ENCODE results near the gene CNGB1.
"Not testable (repeated sequence)": the region's sequence is repeated elsewhere in the genome, so short reads cannot be mapped to it uniquely, and the experiment has no call there.

The CNGB1 gene

DNA sequence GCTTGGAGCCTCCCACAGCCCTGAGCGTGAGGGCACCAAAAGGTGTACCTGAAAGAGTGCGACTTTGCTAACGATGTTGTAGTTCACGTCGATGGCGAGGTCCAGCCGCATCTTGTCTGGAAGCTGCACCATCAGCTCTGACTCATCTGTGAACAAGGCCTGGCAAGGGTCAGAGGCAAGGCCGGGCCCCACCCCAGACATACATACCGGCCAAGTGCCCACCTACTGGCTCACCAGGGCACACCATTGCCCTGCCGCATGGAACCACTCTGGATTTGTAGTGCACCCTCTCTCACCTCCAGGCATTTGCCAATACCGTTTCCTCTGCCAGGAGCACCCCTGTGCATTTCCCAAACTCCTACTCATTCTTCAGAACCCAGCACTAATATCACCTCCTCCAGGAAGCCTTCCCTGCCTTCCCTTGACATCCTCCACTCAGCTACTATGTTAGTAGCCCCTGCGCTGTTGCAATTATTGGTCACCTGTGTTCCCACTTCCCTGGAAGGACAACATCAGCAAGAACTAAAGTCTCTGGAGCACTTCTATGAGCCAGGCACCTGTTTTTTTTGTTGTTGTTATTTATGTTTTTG lies 69.4 kb downstream of the CNGB1 start:
- DNase-seq = no peak

GRCh38 chr16:57900796-57901479 lies 70.0 kb downstream of the CNGB1 start:
- DNase-seq = no peak

- DNase-seq = peak; percentile 79 to 84 (median 81)
Observed at GRCh38 chr16:57899771-57900661, 70.9 kb downstream of the CNGB1 start.

GRCh38 chr16:57898961-57899360 lies 72.0 kb downstream of the CNGB1 start:
- DNase-seq = no peak

- DNase-seq = no peak
Observed at GRCh38 chr16:57897996-57898395, 72.9 kb downstream of the CNGB1 start.

DNA sequence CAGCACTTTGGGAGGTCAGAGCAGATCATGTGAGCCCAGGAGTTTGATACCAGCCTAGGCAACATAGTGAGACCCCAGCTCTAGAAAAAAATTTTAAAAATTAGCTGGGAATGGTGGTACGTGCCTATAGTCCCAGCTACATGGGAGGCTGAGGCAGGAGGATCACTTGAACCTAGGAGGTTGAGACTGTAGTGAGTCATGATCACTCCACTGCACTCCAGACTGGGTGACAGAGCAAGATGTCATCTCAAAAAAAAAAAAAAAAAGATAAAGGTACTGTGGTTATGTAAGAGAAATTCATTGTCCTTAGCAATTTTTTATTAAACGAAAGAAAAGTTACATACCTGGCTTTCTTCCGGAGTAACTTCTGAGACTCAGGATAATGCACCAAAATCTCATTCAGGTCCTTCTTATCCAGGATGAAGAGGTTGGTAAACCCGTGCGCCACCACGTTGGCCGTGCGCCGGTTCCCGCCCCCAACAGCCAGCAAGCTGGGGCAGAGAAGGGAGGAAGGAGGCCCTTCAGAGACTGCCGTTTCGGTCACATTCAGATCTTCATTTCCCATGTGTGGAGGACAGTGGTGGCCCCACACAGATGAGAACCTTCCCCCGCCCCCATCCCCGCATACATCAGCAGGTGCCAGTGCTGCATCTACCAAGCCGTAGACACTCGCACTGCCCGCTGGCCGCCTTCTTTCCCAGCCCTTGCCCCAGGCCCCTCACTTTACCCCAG lies 73.7 kb downstream of the CNGB1 start:
- no peak for DNase-seq

- DNase-seq = not testable (repeated sequence)
Observed at GRCh38 chr16:57895081-57895547, 75.8 kb downstream of the CNGB1 start.

- DNase-seq = no peak
Observed at GRCh38 chr16:57894390-57895080, 76.4 kb downstream of the CNGB1 start.

DNA sequence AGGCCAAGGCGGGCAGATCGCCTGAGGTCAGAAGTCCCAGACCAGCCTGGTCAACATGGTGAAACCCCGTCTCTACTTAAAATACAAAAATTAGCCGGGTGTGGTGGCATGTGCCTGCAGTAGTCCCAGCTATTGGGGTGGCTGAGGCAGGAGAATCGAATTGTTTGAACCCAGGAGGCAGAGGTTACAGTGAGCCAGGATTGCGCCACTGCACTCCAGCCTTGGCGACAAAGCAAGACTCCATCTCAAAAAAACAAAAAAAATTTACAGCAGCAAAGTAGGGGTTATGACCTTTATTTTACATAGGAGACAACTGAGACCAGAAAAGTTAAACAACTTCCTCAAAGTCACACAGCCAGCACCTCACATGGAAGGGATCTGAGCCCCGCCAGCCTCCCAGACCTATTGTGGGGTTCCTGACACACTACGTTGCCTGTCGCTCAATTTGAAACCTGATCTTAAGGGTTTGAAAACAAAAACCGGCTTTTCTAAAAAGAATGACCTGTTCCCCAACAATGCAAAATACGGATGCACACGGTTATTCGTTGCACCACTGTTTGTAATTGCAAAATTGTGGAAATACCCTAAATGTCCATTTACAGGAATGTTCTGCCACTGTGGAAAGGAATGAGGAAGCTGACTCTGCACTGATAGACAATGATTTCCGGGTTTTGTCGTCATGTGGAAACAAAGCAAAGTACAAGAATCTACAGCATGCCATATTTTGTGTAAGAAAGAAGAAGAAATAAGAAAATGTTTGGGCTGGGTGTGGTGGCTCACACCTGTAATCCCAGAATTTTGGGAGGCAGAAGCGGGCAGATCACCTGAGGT lies 77.2 kb downstream of the CNGB1 start:
- peak; percentile 84 to 97 (median 96) for DNase-seq

GRCh38 chr16:57893217-57893558 lies 77.7 kb downstream of the CNGB1 start:
- no peak for DNase-seq

- peak; percentile 65 to 83 (median 80) for DNase-seq
Observed at GRCh38 chr16:57892447-57893096, 78.4 kb downstream of the CNGB1 start.

DNA sequence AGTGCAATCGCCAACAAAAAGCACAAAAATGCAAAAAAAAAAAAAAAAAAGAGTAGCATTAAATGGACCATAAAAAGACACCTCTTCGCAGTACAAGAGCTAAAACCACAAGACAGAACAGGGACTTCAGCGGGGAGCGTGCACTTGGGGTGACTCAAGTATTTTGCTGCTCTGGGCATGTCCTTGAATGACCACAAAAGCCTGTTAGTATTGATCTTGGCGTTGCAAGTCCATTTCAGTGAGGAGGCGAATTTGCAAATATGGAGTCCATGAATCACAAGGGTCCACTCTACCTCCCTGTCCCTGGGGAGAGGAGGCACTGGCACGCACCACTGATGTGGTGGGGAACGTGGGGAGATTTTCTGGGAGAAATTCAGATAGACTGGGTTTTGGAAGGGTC lies 78.9 kb downstream of the CNGB1 start:
- DNase-seq = peak; percentile 16 to 77 (median 39)

DNA sequence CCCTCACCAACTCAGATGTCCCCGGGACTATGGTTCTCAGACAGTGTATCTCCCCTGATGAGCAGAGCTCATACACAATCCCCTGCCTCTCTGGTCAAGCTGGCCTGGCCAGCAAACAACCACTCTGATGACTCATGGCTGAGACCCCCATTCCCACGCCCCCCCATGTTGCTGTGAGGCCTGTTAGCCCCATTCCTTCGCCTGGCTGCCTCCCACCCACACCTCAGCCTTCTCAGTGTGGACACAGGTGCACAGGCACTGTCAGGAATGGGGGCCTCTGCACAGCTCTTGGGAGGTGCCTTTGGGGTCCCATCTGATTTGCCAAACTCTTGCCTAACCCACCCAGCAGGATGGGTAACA lies 80.2 kb downstream of the CNGB1 start:
- DNase-seq = no peak

GRCh38 chr16:57889960-57890751 lies 80.8 kb downstream of the CNGB1 start:
- peak; percentile 86 to 95 (median 93) for DNase-seq

- DNase-seq = peak; percentile 45 to 67 (median 47)
Observed at GRCh38 chr16:57889522-57889921, 81.4 kb downstream of the CNGB1 start.

GRCh38 chr16:57889111-57889510 lies 81.8 kb downstream of the CNGB1 start:
- no peak for DNase-seq

DNA sequence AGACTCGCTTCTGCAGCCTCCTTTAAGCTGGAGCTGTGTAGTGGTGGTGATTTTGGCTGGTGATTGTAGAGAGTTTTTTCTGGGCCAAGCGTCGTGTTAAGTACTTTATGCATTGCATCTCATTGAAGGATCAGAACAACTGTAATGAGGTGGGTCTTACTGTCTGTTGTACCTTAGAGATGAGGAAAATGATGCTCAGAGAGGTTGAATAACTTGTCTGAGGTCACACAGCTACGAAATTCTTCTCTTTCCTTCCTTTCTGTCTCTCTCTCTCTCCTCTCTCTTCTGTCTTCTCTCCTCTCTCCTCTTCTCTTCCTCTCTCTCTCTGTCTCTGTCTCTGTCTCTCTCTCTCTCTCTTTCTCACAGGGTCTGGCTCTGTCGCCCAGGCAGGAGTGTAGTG lies 82.8 kb downstream of the CNGB1 start:
- no peak for DNase-seq

DNA sequence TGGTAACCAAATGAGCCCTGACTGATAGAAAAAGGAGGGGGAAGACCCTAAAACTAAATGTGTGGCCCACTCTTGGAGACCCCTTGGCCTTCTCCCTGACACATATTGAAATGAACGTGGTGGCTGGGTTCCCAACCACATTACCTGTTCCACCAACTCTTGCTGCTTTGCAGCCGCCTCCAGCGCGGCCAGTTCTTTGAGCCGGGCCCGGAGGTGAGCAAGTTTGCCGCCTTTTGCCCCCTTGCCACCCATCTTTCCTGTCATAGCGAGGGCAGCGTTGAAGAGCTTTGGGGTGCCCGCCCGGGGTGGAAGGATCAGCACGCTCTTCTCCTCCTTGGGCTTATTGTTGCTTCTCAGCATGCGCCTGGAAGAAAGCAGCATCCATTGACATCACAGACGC lies 83.2 kb downstream of the CNGB1 start:
- DNase-seq = no peak

- DNase-seq = no peak
Observed at GRCh38 chr16:57886427-57886826, 84.5 kb downstream of the CNGB1 start.

DNA sequence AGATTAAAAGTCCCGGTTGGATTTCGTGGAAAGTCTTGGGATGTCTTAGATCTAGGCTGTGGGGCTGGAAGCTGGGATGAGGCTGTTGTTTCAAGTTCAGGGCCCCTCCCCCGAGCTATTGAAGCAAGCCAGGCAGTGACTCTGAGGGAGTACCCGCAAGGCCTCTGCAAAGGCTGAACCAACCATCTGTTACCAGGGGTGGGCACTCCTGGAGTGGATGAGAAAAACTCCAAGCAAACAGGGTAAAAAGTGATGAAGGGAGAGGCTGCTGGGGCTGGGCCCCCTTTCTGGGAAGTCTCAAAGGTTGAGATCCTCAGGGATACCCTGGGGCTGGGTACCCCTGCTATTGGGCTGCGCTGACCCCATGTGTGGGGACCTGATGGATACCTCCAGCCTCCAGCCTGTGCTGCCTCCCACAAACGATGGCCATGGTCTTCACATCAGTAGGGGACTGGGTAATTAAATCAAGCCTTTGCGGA lies 86.2 kb downstream of the CNGB1 start:
- DNase-seq = no peak
